Keratinocyte (primary cell): ENCODE data around the gene ARHGEF6. TPM values are rescaled to one million over a fixed set of nuclear protein-coding genes. Genes with fewer than 3 reads are reported as not detected.

ENCODE experiments used
- DNase-seq: peaks from one replicate; pipeline ENCODE4 v3.0.0-alpha.2; 2011; ENCODE audit warnings: low read depth, missing footprints, low spot score
- FAIRE-seq: peaks from 2 replicates; lab custom pipeline; 2011; peaks lifted over from hg19 to GRCh38; lab: Jason Lieb, UNC
- H2AFZ ChIP-seq: 2 replicates; pipeline ENCODE4 v1.6.0; 2012; ENCODE audit warnings: low read length, control low read depth, inconsistent platforms; ENCODE audit not compliant: control insufficient read depth
- H3K27ac ChIP-seq: 2 replicates; pipeline ENCODE4 v1.5.1; 2011; ENCODE audit warnings: low read length; ENCODE audit not compliant: control insufficient read depth, insufficient read depth
- H3K27me3 ChIP-seq: 3 replicates; pipeline ENCODE4 v1.6.0; 2011; ENCODE audit warnings: low read length; ENCODE audit not compliant: control insufficient read depth, insufficient read depth; ENCODE audit errors: extremely low read depth
- H3K36me3 ChIP-seq, 2 experiments: 2 replicates in 1 of 2; 3 replicates in 1 of 2; pipeline ENCODE4 v1.5.1; 2011; ENCODE audit warnings: low read length in 2 of 2, mild to moderate bottlenecking in 1 of 2; ENCODE audit not compliant: control insufficient read depth in 2 of 2, insufficient read depth in 2 of 2; ENCODE audit errors: extremely low read depth in 1 of 2
- H3K4me1 ChIP-seq: 3 replicates; pipeline ENCODE4 v1.5.1; 2011; ENCODE audit warnings: low read length; ENCODE audit not compliant: control insufficient read depth, insufficient read depth; ENCODE audit errors: extremely low read depth
- H3K4me2 ChIP-seq: 3 replicates; pipeline ENCODE4 v1.6.0; 2011; ENCODE audit warnings: low read depth, low read length; ENCODE audit not compliant: control insufficient read depth, insufficient read depth; ENCODE audit errors: extremely low read depth
- H3K4me3 ChIP-seq, 3 experiments: fragments of 200-600 bp in 1 of 3; sonication (generic) in 1 of 3; 2 replicates in 2 of 3; 3 replicates in 1 of 3; pipeline ENCODE4 v1.5.1; 2011 to 2016; ENCODE audit warnings: low read length in 3 of 3, mild to moderate bottlenecking in 3 of 3, control low read depth in 2 of 3, inconsistent platforms in 1 of 3, low read depth in 1 of 3, mixed read lengths in 1 of 3, mixed run types in 1 of 3, moderate library complexity in 1 of 3; ENCODE audit not compliant: control insufficient read depth in 2 of 3, insufficient read depth in 2 of 3; ENCODE audit errors: extremely low read depth in 1 of 3
- H3K79me2 ChIP-seq: 2 replicates; pipeline ENCODE4 v1.6.0; 2012; ENCODE audit warnings: low read length; ENCODE audit not compliant: control insufficient read depth, insufficient read depth
- H3K9ac ChIP-seq: 3 replicates; pipeline ENCODE4 v1.6.0; 2011; ENCODE audit warnings: low read length; ENCODE audit not compliant: control insufficient read depth, insufficient read depth; ENCODE audit errors: extremely low read depth
- H3K9me1 ChIP-seq: 3 replicates; pipeline ENCODE4 v1.6.0; 2011; ENCODE audit warnings: low read length; ENCODE audit not compliant: control insufficient read depth, insufficient read depth; ENCODE audit errors: extremely low read depth
- H3K9me3 ChIP-seq: 2 replicates; pipeline ENCODE4 v1.5.1; 2012; ENCODE audit warnings: low read depth, low read length; ENCODE audit not compliant: control insufficient read depth
- H4K20me1 ChIP-seq: 3 replicates; pipeline ENCODE4 v1.6.0; 2011; ENCODE audit warnings: low read length; ENCODE audit not compliant: control insufficient read depth, insufficient read depth; ENCODE audit errors: extremely low read depth
- EZH2 ChIP-seq: IDR thresholded peaks from one replicate; pipeline ENCODE4 v1.6.1; 2012; ENCODE audit warnings: inconsistent platforms, mild to moderate bottlenecking, low read length, moderate library complexity
- dilution Hi-C: fragments of 300-500 bp; cut with MboI; formaldehyde crosslinking; loops from one replicate; pipeline ENCODE4 v1.7.0; 2020; ENCODE audit warnings: low sequenced_read_pairs; ENCODE audit not compliant: extremely low pct_ligation_motif_present
- polyA plus RNA-seq, 5 experiments: library from polyadenylated mRNA; depleted of rRNA in 3 of 5; stranded (reverse) in 3 of 5; stranded (forward) in 1 of 5; unstranded in 1 of 5; fragments of >200 nt; gene quantifications; 1 replicate in 1 of 5; 2 replicates in 3 of 5; 3 replicates in 1 of 5; pipeline versions ENCODE4 v1.2.1 to v1.2.3, GENCODE V29; 2011 to 2012; ENCODE audit warnings: missing spikeins in 2 of 5, low read depth in 1 of 5, low replicate concordance in 1 of 5
- TF ChIP-seq, protein P1 (sequence below), 3 experiments: IDR thresholded peaks in 1 of 3; conservative IDR thresholded peaks in 1 of 3; optimal IDR thresholded peaks in 1 of 3; 2 replicates in 2 of 3; 3 replicates in 1 of 3; pipeline versions ENCODE3 to v1.5.1; 2011; ENCODE audit warnings: low read length in 3 of 3, mild to moderate bottlenecking in 3 of 3, moderate library complexity in 2 of 3, control low read depth in 1 of 3, inconsistent platforms in 1 of 3; ENCODE audit not compliant: insufficient read depth in 2 of 3; ENCODE audit errors: extremely low read depth in 1 of 3

The ARHGEF6 gene
- polyA plus RNA-seq, 1 donor (not counting 4 experiments of a cell fraction or from before 2014, with no cell fraction given) = 0.18 TPM

- Histone ChIP-seq H3K4me3 (no peak overlapping the region), H3K4me2 (no peak overlapping the region), H4K20me1 (no peaks in the 10 kb centered on the region), H3K27ac (no peak overlapping the region), H3K79me2 (no peaks in the 10 kb centered on the region), H3K27me3 (no peaks in the 10 kb centered on the region), H3K36me3 (no peaks in the 10 kb centered on the region), H2AFZ (no peak overlapping the region), H3K9ac (no peak overlapping the region), H3K4me1 (no peaks in the 10 kb centered on the region), H3K9me3 (no peaks in the 10 kb centered on the region), H3K9me1 (no peaks in the 10 kb centered on the region)
- TF ChIP-seq, protein P1, sequence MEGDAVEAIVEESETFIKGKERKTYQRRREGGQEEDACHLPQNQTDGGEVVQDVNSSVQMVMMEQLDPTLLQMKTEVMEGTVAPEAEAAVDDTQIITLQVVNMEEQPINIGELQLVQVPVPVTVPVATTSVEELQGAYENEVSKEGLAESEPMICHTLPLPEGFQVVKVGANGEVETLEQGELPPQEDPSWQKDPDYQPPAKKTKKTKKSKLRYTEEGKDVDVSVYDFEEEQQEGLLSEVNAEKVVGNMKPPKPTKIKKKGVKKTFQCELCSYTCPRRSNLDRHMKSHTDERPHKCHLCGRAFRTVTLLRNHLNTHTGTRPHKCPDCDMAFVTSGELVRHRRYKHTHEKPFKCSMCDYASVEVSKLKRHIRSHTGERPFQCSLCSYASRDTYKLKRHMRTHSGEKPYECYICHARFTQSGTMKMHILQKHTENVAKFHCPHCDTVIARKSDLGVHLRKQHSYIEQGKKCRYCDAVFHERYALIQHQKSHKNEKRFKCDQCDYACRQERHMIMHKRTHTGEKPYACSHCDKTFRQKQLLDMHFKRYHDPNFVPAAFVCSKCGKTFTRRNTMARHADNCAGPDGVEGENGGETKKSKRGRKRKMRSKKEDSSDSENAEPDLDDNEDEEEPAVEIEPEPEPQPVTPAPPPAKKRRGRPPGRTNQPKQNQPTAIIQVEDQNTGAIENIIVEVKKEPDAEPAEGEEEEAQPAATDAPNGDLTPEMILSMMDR (optimal IDR thresholded peaks at IDR 0.05 in 1 of 3, IDR thresholded peaks at IDR 0.05 in 1 of 3, conservative IDR thresholded peaks at IDR 0.05 in 1 of 3; ENCODE audit: extremely low read depth in 1 of 3, insufficient read depth in 2 of 3, low read length in 3 of 3) = no peak
- no peak for TF ChIP-seq EZH2
- FAIRE-seq (no peak), DNase-seq (no peak)
- dilution Hi-C loops = no loop called here
These were observed 124.3 kb downstream of the ARHGEF6 start for GRCh38 chrX:136656361-136656964.

DNA sequence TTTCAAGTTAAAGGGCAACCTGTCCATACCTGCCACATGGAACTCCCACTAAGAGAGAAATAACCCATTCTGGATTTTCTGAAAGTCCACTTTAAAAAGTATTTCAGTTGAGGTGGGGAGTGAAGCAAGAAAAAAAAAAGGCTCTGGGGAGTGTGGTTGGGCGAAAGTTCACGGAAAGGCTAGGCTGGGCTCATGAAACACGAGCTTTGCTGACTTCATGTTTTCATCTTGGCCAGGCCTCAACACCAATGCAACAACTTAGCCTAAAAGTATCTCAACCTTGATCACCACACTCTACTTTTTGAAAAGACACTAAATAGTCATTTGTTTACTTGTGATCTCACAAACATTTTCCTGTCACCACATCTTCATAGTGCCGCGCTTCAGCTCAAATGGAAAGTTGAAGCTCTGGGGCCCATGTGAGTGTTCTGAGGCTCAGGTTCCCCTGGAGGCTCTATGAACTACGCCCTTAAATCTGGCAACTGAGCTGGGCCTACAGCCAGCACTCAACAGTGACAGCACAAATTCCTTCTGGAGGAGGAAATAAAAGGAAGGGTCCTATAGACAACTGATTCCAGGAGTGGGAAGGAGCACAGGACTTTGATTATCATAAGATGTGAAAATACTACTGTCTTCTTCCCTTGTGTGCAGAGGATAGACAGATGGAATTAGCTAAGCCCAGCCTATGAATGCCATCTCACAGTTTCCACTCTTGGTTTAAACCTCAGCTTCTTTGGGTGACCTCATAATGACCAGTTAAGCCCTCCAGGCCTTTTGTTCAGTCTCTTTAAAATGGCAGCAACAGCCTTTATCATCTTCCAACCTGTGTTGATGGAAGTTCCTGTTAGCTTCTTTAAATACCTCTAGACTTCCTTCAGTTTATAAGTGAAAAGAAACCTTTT, 127.7 kb downstream of the ARHGEF6 start:
- no peaks in the 10 kb centered on the region for H4K20me1 ChIP-seq
- H3K9ac ChIP-seq = no peak overlapping the region
- H3K27ac ChIP-seq = no peak overlapping the region
- no peaks in the 10 kb centered on the region for H3K36me3 ChIP-seq
- no peak overlapping the region for H3K4me2 ChIP-seq
- no peaks in the 10 kb centered on the region for H3K9me1 ChIP-seq
- no peak overlapping the region for H3K4me3 ChIP-seq
- H2AFZ ChIP-seq = no peak overlapping the region
- H3K27me3 ChIP-seq = no peaks in the 10 kb centered on the region
- dilution Hi-C loops = no loop called here
- no peak for TF ChIP-seq EZH2
- TF ChIP-seq, protein P1 (optimal IDR thresholded peaks at IDR 0.05 in 1 of 3, IDR thresholded peaks at IDR 0.05 in 1 of 3, conservative IDR thresholded peaks at IDR 0.05 in 1 of 3; ENCODE audit: extremely low read depth in 1 of 3, insufficient read depth in 2 of 3, low read length in 3 of 3) = no peak
- no peaks in the 10 kb centered on the region for H3K4me1 ChIP-seq
- DNase-seq = no peak
- no peaks in the 10 kb centered on the region for H3K9me3 ChIP-seq
- no peaks in the 10 kb centered on the region for H3K79me2 ChIP-seq
- no peak for FAIRE-seq
